Liver (tissue), 9 donors: ENCODE measurements around the gene PPP6C. TPM values are rescaled to one million over a fixed set of nuclear protein-coding genes. Genes with fewer than 3 reads are reported as not detected.
"Not testable (repeated sequence)": the region's sequence is repeated elsewhere in the genome, so short reads cannot be mapped to it uniquely, and the experiment has no call there.

ENCODE experiments used
- DNase-seq: peaks from one replicate; pipeline ENCODE4 v3.0.0-alpha.2; 2017; ENCODE audit warnings: low spot score
- H3K27ac ChIP-seq, 2 donors: one replicate each; pipeline ENCODE4 v1.7.0; 2013; ENCODE audit warnings: inconsistent platforms in 2 of 2, low read length in 2 of 2, control low read depth in 1 of 2, low read depth in 1 of 2, mild to moderate bottlenecking in 1 of 2
- H3K27me3 ChIP-seq, 4 donors: one replicate each; pipeline versions ENCODE4 v1.6.1 to v1.7.0; 2013; ENCODE audit warnings: low read length in 3 of 4, inconsistent platforms in 1 of 4, mild to moderate bottlenecking in 1 of 4, moderate library complexity in 1 of 4; ENCODE audit not compliant: control insufficient read depth in 4 of 4, insufficient read depth in 4 of 4
- H3K36me3 ChIP-seq, 4 donors: one replicate each; pipeline versions ENCODE4 v1.6.1 to v1.7.0; 2013; ENCODE audit warnings: low read length in 3 of 4, mild to moderate bottlenecking in 3 of 4, low read depth in 1 of 4, moderate library complexity in 1 of 4; ENCODE audit not compliant: control insufficient read depth in 4 of 4, insufficient read depth in 3 of 4
- H3K4me1 ChIP-seq, 4 donors: one replicate each; pipeline versions ENCODE4 v1.6.1 to v1.7.0; 2013; ENCODE audit warnings: low read length in 3 of 4, mild to moderate bottlenecking in 3 of 4, moderate library complexity in 1 of 4; ENCODE audit not compliant: control insufficient read depth in 4 of 4, insufficient read depth in 4 of 4
- H3K4me3 ChIP-seq, 3 donors: one replicate each; pipeline versions ENCODE4 v1.6.1 to v1.7.0; 2013; ENCODE audit warnings: low read length in 3 of 3, control low read depth in 1 of 3, low read depth in 1 of 3, mild to moderate bottlenecking in 1 of 3
- H3K9ac ChIP-seq, 2 donors: one replicate each; pipeline ENCODE4 v1.7.0; 2013; ENCODE audit warnings: low read length in 2 of 2, mild to moderate bottlenecking in 2 of 2, moderate library complexity in 2 of 2, control low read depth in 1 of 2, low read depth in 1 of 2
- H3K9me3 ChIP-seq, 4 donors: one replicate each; pipeline versions ENCODE4 v1.6.1 to v1.7.0; 2013; ENCODE audit warnings: low read length in 3 of 4; ENCODE audit not compliant: control insufficient read depth in 4 of 4
- ATF3 ChIP-seq: IDR thresholded peaks from 2 replicates; pipeline ENCODE4 v1.6.1; 2016; ENCODE audit warnings: antibody characterized with exemption
- CTCF ChIP-seq: fragments of 150-350 bp; IDR thresholded peaks from 2 replicates; pipeline ENCODE4 v1.5.1; 2017; ENCODE audit warnings: improper control_type of control experiment, low read depth, low read length; ENCODE audit not compliant: missing input control
- EGR1 ChIP-seq, 2 donors: IDR thresholded peaks; 2 replicates each; pipeline ENCODE4 v1.6.1; 2016 to 2018; ENCODE audit warnings: antibody characterized with exemption in 2 of 2, low read depth in 2 of 2
- FOXA1 ChIP-seq: IDR thresholded peaks from 2 replicates; pipeline ENCODE4 v1.6.1; 2016; ENCODE audit warnings: antibody characterized with exemption
- FOXA2 ChIP-seq: IDR thresholded peaks from 2 replicates; pipeline ENCODE4 v1.6.1; 2016; ENCODE audit warnings: antibody characterized with exemption
- GABPA ChIP-seq, 2 donors: IDR thresholded peaks in 1 of 2; conservative IDR thresholded peaks in 1 of 2; 2 replicates each; pipeline ENCODE4 v1.6.1; 2016; ENCODE audit warnings: antibody characterized with exemption in 2 of 2, mild to moderate bottlenecking in 1 of 2, moderate library complexity in 1 of 2
- HNF4A ChIP-seq, 2 donors: conservative IDR thresholded peaks; 2 replicates each; pipeline ENCODE4 v1.6.1; 2016; ENCODE audit warnings: antibody characterized with exemption in 2 of 2, mild to moderate bottlenecking in 2 of 2
- JUND ChIP-seq, 2 donors: IDR thresholded peaks; 2 replicates each; pipeline ENCODE4 v1.6.1; 2016; ENCODE audit warnings: antibody characterized with exemption in 2 of 2
- MAX ChIP-seq: IDR thresholded peaks from 2 replicates; pipeline ENCODE4 v1.6.1; 2016; ENCODE audit warnings: antibody characterized with exemption
- RAD21 ChIP-seq, 2 donors: IDR thresholded peaks; 2 replicates each; pipeline ENCODE4 v1.6.1; 2016; ENCODE audit warnings: antibody characterized with exemption in 2 of 2, mild to moderate bottlenecking in 2 of 2
- REST ChIP-seq: IDR thresholded peaks from 2 replicates; pipeline ENCODE4 v1.6.1; 2016; ENCODE audit warnings: antibody characterized with exemption, mild to moderate bottlenecking
- RXRA ChIP-seq, 2 donors: IDR thresholded peaks; 2 replicates each; pipeline ENCODE4 v1.6.1; 2017 to 2018; ENCODE audit warnings: antibody characterized with exemption in 2 of 2, mild to moderate bottlenecking in 1 of 2
- SP1 ChIP-seq: IDR thresholded peaks from 2 replicates; pipeline ENCODE4 v1.6.1; 2018; ENCODE audit warnings: antibody characterized with exemption, mild to moderate bottlenecking
- TAF1 ChIP-seq: conservative IDR thresholded peaks from 2 replicates; pipeline ENCODE4 v1.6.1; 2016; ENCODE audit warnings: antibody characterized with exemption, mild to moderate bottlenecking
- YY1 ChIP-seq: IDR thresholded peaks from 2 replicates; pipeline ENCODE4 v1.6.1; 2016; ENCODE audit warnings: antibody characterized with exemption, mild to moderate bottlenecking
- ZBTB33 ChIP-seq: IDR thresholded peaks from 2 replicates; pipeline ENCODE4 v1.6.1; 2016; ENCODE audit warnings: antibody characterized with exemption
- WGBS: extraction: QIAGEN DNeasy Blood & Tissue Kit; methylation state at CpG from one replicate; pipeline ENCODE4 v1.1.7; 2013; 5-methylcytosine and 5-hydroxymethylcytosine counted together
- polyA plus RNA-seq, 2 donors: library from polyadenylated mRNA; stranded (reverse) in 1 of 2; unstranded in 1 of 2; fragments of 200-250 nt in 1 of 2; fragments of >200 nt in 1 of 2; fragmentation: Nextera tagmentation in 1 of 2; extraction: Ambion mirVana in 1 of 2; gene quantifications; one replicate each; pipeline versions ENCODE4 v1.2.1 to v1.2.3, GENCODE V29; 2013 to 2015
- total RNA-seq, 2 donors: library from RNA; depleted of rRNA; stranded (reverse); fragments of >200 nt; gene quantifications; one replicate each; pipeline ENCODE4 v1.2.3, GENCODE V29; 2014
- donor health status: healthy.
- donor health status: healthy.
- donor health status: healthy.
- donor health status: healthy.
- donor health status: healthy.

Gene PPP6C
- total and polyA plus RNA-seq, 4 donors: 10.1 to 14.8 (median 12.2) TPM

GRCh38 chr9:125233678-125234077, 44.1 kb upstream of the PPP6C start:
- 58% methylated on average over 3 of the region's 3 CpGs for WGBS
- DNase-seq: no peak
- Histone ChIP-seq H3K27ac (no peak overlapping the region), H3K9me3 (no peaks in the 10 kb centered on the region), H3K9ac (no peak overlapping the region), H3K27me3 (no peaks in the 10 kb centered on the region), H3K4me3 (no peak overlapping the region), H3K4me1 (peaks cover 0 to 38% (median 33%) of the 10 kb centered on the region in 4 donors), H3K36me3 (peaks cover 10 to 63% (median 54%) of the 10 kb centered on the region in 4 donors)
- TF ChIP-seq RXRA (IDR thresholded peaks at IDR 0.05) (no peak), JUND (IDR thresholded peaks at IDR 0.05) (no peak)

- TF ChIP-seq JUND (IDR thresholded peaks at IDR 0.05): no peak
- TF ChIP-seq HNF4A (conservative IDR thresholded peaks at IDR 0.05): no peak
- no peak for TF ChIP-seq EGR1 (IDR thresholded peaks at IDR 0.05; ENCODE audit: low read depth in 2 of 2)
- no peak for TF ChIP-seq RAD21 (IDR thresholded peaks at IDR 0.05)
- no peak for TF ChIP-seq YY1
- TF ChIP-seq CTCF: no peak
- no peak for TF ChIP-seq ZBTB33
- TF ChIP-seq REST: no peak
- no peak for TF ChIP-seq GABPA (IDR thresholded peaks at IDR 0.05 in 1 of 2, conservative IDR thresholded peaks at IDR 0.05 in 1 of 2)
- no peak for TF ChIP-seq MAX
- TF ChIP-seq SP1: no peak
- no peak for TF ChIP-seq RXRA (IDR thresholded peaks at IDR 0.05)
- no peak for TF ChIP-seq ATF3
- TF ChIP-seq FOXA1: no peak
- no peak for TF ChIP-seq FOXA2
- no peak for TF ChIP-seq TAF1
- no peak overlapping the region for H3K27ac ChIP-seq
- no peak for DNase-seq
- H3K27me3 ChIP-seq: no peaks in the 10 kb centered on the region
- no peaks in the 10 kb centered on the region for H3K9me3 ChIP-seq
- H3K4me3 ChIP-seq: no peak overlapping the region
- no peak overlapping the region for H3K9ac ChIP-seq
- WGBS: 51% methylated on average over 6 of the region's 6 CpGs
- peaks cover 9 to 33% (median 21%) of the 10 kb centered on the region in 4 donors for H3K36me3 ChIP-seq
- peaks cover 0 to 4% (median 1%) of the 10 kb centered on the region in 4 donors for H3K4me1 ChIP-seq
These were observed 38.2 kb upstream of the PPP6C start for GRCh38 chr9:125227761-125228160.

GRCh38 chr9:125224858-125225257, 35.3 kb upstream of the PPP6C start:
- not testable (repeated sequence) for H3K4me3 ChIP-seq, DNase-seq, H3K9me3 ChIP-seq, H3K27me3 ChIP-seq, H3K27ac ChIP-seq, H3K4me1 ChIP-seq, H3K9ac ChIP-seq
- H3K36me3 ChIP-seq: peaks cover 14 to 29% (median 19%) of the 10 kb centered on the region in 4 donors
